H1 (cell line): ENCODE results near the gene TMEM41A. TPM values are rescaled to one million over a fixed set of nuclear protein-coding genes. Genes with fewer than 3 reads are reported as not detected.

Experiments used
- EP300 ChIP-seq, 2 experiments: IDR thresholded peaks; 1 replicate in 1 of 2; 2 replicates in 1 of 2; pipeline ENCODE4 v1.6.1; 2011 to 2012; ENCODE audit warnings: low read depth in 2 of 2, low read length in 2 of 2, mild to moderate bottlenecking in 2 of 2, borderline replicate concordance in 1 of 2, inconsistent platforms in 1 of 2, moderate library complexity in 1 of 2
- NANOG ChIP-seq: IDR thresholded peaks from 2 replicates; pipeline ENCODE4 v1.6.1; 2011; ENCODE audit warnings: low read length, low read depth, mild to moderate bottlenecking, inconsistent platforms; ENCODE audit not compliant: insufficient read depth, poor library complexity, severe bottlenecking
- NRF1 ChIP-seq: IDR thresholded peaks from 2 replicates; pipeline ENCODE4 v1.6.1; 2011; ENCODE audit warnings: mild to moderate bottlenecking, low read depth, low read length, improper control_type of control experiment
- RAD21 ChIP-seq, 2 experiments: IDR thresholded peaks in 1 of 2; conservative IDR thresholded peaks in 1 of 2; 2 replicates each; pipeline ENCODE4 v1.6.1; 2011; ENCODE audit warnings: low read depth in 2 of 2, low read length in 2 of 2, improper control_type of control experiment in 1 of 2, inconsistent platforms in 1 of 2, mild to moderate bottlenecking in 1 of 2, moderate library complexity in 1 of 2
- RNF2 ChIP-seq: fragments of 200-900, 300-1000 bp; sonication (generic); IDR thresholded peaks from 2 replicates; pipeline ENCODE4 v1.7.1; 2016; ENCODE audit warnings: borderline replicate concordance, low read depth, mild to moderate bottlenecking, antibody characterized with exemption, low read length; ENCODE audit not compliant: poor library complexity, severe bottlenecking; ENCODE audit errors: missing control alignments
- YY1 ChIP-seq: IDR thresholded peaks from 2 replicates; pipeline ENCODE4 v1.6.1; 2011; ENCODE audit warnings: low read depth, mild to moderate bottlenecking, low read length
- polyA plus RNA-seq, 7 experiments: library from polyadenylated mRNA; depleted of rRNA in 3 of 7; stranded (reverse) in 5 of 7; unstranded in 2 of 7; fragments of >200 nt in 5 of 7; fragments of 200-250 nt in 2 of 7; gene quantifications; 1 replicate in 5 of 7; 2 replicates in 1 of 7; 4 replicates in 1 of 7; pipeline versions ENCODE4 v1.2.1 to v1.2.3, GENCODE V29; 2011 to 2013; ENCODE audit warnings: missing spikeins in 2 of 7, mixed read lengths in 2 of 7
- total RNA-seq: library from RNA; stranded (reverse); fragmentation: NEBNext Ultra II Directional; extraction: Animal tissue kit (Norgen Biotek cat#: 25700); gene quantifications from 2 replicates; pipeline ENCODE4 v1.2.1, GENCODE V29; 2021

Gene TMEM41A
- total and polyA plus RNA-seq, 2 of the 8 experiments (the other 6 are each of a cell fraction or from before 2014, with no cell fraction given): 14.1 to 17.5 TPM

GRCh38 chr3:185490241-185490640 lies 8.6 kb downstream of the TMEM41A start (continued):
- TF ChIP-seq NRF1 (no peak), NANOG (no peak), YY1 (no peak), RAD21 (IDR thresholded peaks at IDR 0.05 in 1 of 2, conservative IDR thresholded peaks at IDR 0.05 in 1 of 2; ENCODE audit: low read depth in 2 of 2, low read length in 2 of 2) (no peak), EP300 (IDR thresholded peaks at IDR 0.05; ENCODE audit: borderline replicate concordance in 1 of 2, low read depth in 2 of 2, low read length in 2 of 2) (no peak), RNF2 (no peak)
